Upper lobe of left lung (tissue), 4 donors: ENCODE measurements around the gene DNAH17.

Experiments
- CTCF ChIP-seq, 6 experiments: fragments of 450-650 bp in 4 of 6; fragments of 200-600 bp in 2 of 6; sonication (generic) in 2 of 6; IDR thresholded peaks; one replicate each; pipeline ENCODE4 v1.5.1; 2016 to 2019; ENCODE audit warnings: antibody characterized with exemption in 6 of 6
- EP300 ChIP-seq, 4 donors: sonication (generic); formaldehyde crosslinking; IDR thresholded peaks; one replicate each; pipeline ENCODE4 v1.5.1; 2017; ENCODE audit warnings: antibody characterized with exemption in 4 of 4, control low read depth in 2 of 4
- POLR2AphosphoS5 ChIP-seq, 2 donors: sonication (generic); formaldehyde crosslinking; IDR thresholded peaks; one replicate each; pipeline ENCODE4 v1.5.1; 2017; ENCODE audit warnings: antibody characterized with exemption in 2 of 2

DNA sequence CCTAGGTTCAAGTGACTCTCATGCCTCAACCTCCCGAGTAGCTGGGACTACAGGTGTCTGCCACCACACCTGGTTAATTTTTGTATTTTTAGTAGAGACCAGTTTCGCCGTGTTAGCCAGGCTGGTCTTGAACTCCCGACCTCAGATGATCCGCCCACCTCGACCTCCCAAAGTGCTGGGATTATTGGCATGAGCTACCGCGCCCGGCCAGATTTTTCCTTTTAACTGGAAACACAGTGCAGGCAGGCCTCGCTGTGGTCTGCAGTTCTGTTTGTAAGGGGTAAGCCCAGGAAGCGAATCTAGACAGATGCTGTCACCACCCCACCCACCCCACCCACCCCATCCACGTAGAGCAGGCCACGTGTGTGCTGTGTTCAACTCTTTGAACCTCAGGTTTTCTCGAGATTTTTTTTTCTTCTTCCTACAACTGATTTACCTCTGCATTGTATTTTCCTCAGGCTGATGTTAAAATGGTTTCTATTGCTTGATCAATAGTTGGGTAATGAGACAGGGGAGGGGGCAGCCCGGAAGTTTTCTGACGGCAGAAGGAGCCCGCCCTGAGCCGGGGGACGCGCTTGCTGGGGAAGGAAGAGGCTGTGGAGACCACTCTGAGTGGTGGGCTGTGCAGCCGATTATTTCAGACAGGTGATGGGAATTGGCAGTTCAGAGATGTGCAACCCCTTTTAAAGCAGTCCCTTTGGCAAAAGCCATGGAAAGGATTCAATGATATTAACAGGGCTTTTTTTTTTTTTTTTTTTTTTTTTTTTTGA lies 72.9 kb downstream of the DNAH17 start:
- TF ChIP-seq POLR2AphosphoS5 (IDR thresholded peaks at IDR 0.05), result no peak
- no peak for TF ChIP-seq CTCF (IDR thresholded peaks at IDR 0.05)
- no peak for TF ChIP-seq EP300 (IDR thresholded peaks at IDR 0.05)
